Sigmoid colon (tissue), 7 donors: ENCODE data around the gene PTPRO. TPM values are rescaled to one million over a fixed set of nuclear protein-coding genes. Genes with fewer than 3 reads are reported as not detected.

ENCODE experiments used
- DNase-seq: peaks from one replicate; pipeline ENCODE4 v3.0.0-alpha.2; 2019
- H3K27ac ChIP-seq, 4 donors: fragments of 200-600 bp; sonication (generic); one replicate each; pipeline ENCODE4 v1.5.1; 2016 to 2019; ENCODE audit warnings: mild to moderate bottlenecking in 1 of 4
- H3K27me3 ChIP-seq, 3 donors: fragments of 200-600 bp; sonication (generic); one replicate each; pipeline ENCODE4 v1.5.1; 2019; ENCODE audit warnings: mild to moderate bottlenecking in 1 of 3
- H3K36me3 ChIP-seq, 4 donors: fragments of 200-600 bp; sonication (generic); one replicate each; pipeline ENCODE4 v1.5.1; 2016 to 2019
- H3K4me1 ChIP-seq, 4 donors: fragments of 200-600 bp; sonication (generic); one replicate each; pipeline ENCODE4 v1.5.1; 2017 to 2019
- H3K4me3 ChIP-seq, 4 donors: fragments of 200-600 bp; sonication (generic); one replicate each; pipeline ENCODE4 v1.5.1; 2017 to 2019; ENCODE audit warnings: mild to moderate bottlenecking in 2 of 4, moderate library complexity in 1 of 4
- H3K9me3 ChIP-seq, 4 donors: fragments of 200-600 bp in 3 of 4; sonication (generic) in 3 of 4; one replicate each; pipeline versions ENCODE4 v1.5.1 to v1.6.1; 2013 to 2019
- CTCF ChIP-seq, 4 experiments: fragments of 450-650 bp in 3 of 4; fragments of 200-600 bp in 1 of 4; IDR thresholded peaks; one replicate each; pipeline ENCODE4 v1.5.1; 2016 to 2019; ENCODE audit warnings: antibody characterized with exemption in 4 of 4, mild to moderate bottlenecking in 3 of 4, moderate library complexity in 2 of 4
- EP300 ChIP-seq, 4 donors: sonication (generic); formaldehyde crosslinking; IDR thresholded peaks; one replicate each; pipeline ENCODE4 v1.6.1; 2017; ENCODE audit warnings: antibody characterized with exemption in 4 of 4
- POLR2A ChIP-seq, 2 donors: fragments of 450-650 bp; IDR thresholded peaks; one replicate each; pipeline ENCODE4 v1.6.1; 2016; ENCODE audit warnings: antibody characterized with exemption in 2 of 2, mild to moderate bottlenecking in 2 of 2, moderate library complexity in 2 of 2
- POLR2AphosphoS5 ChIP-seq, 4 donors: sonication (generic); formaldehyde crosslinking; IDR thresholded peaks; one replicate each; pipeline ENCODE4 v1.6.1; 2017; ENCODE audit warnings: antibody characterized with exemption in 4 of 4
- WGBS, 2 donors: extraction: QIAGEN DNeasy Blood & Tissue Kit; methylation state at CpG; one replicate each; pipeline ENCODE4 v1.1.7; 2013; 5-methylcytosine and 5-hydroxymethylcytosine counted together
- intact Hi-C: fragments of 100-400 bp; cut with DNase I; formaldehyde crosslinking; loops from one replicate; pipeline ENCODE4 v1.15.1; 2023
- polyA plus RNA-seq, 3 donors: library from polyadenylated mRNA; stranded (reverse); fragments of 200-250 nt; gene quantifications; one replicate each; pipeline ENCODE4 v1.2.3, GENCODE V29; 2013
- total RNA-seq, 4 donors: library from RNA; depleted of rRNA; stranded (reverse); fragments of >200 nt; gene quantifications; one replicate each; pipeline ENCODE4 v1.1.0, GENCODE V29; 2016
- donor health status: healthy with polysubstance abuse.
- donor health status: Bipolar disorder and iron deficiency.
- donor health status: healthy.

The PTPRO gene
- total RNA-seq, result 1 to 10 TPM in 3 of 4 donors, under 1 TPM in 1; 0.99 to 2.1 (median 1.5) TPM
- 1 to 10 TPM; 1.2 to 8.5 (median 2.8) TPM for polyA plus RNA-seq

DNA sequence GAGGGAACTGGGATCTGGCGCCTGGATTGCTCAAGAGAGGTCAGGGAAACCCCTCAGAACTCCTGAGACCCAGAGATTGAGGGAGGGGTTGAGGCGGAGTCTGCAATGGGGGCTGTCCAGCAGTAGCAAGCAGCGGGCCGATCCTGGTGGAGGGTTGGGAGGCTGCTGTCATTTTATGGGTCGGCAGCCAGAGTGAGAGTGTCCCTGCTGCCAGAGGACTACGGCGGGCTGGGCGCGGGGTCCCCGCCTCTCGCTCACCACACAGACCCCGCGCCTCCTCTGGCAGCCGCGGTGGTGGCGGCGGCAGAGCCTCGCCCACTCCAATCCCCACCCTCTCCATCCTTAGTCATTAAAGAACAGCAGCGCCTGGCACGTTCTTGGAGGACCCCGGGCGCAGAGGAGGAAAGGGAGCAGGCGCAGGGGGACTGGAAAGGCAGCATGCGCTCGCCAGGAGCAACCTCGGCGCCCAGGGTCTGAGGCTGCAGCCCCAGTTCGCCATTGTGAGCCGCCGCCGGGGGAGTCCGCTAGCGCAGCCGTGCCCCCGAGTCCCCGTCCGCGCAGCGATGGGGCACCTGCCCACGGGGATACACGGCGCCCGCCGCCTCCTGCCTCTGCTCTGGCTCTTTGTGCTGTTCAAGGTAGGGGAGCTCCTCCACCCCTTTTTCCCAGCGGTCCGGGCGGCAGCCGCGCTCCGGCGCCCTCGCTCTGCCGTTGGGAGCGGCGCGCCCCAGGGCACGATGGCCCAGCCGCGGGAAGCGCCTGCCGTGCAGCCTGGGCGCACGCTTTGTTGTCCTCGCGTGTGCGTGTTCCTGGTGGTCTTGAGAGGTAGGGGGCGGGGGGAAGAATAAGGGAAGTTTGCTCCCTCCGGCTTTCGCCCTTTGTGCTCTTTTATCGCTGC is at the start of gene PTPRO:
TSS of gene PTPRO (plus strand) at position 345 of the 898 bp plus-strand sequence.
- H3K4me1 ChIP-seq, result peaks cover 0 to 16% (median 14%) of the 10 kb centered on the region in 4 donors
- TF ChIP-seq POLR2A (IDR thresholded peaks at IDR 0.05) (no peak), EP300 (IDR thresholded peaks at IDR 0.05) (no peak), CTCF (IDR thresholded peaks at IDR 0.05) (no peak), POLR2AphosphoS5 (IDR thresholded peaks at IDR 0.05) (no peak)
- H3K9me3 ChIP-seq, result no peaks in the 10 kb centered on the region
- peaks cover 15 to 39% (median 17%) of the 10 kb centered on the region in 3 donors for H3K27me3 ChIP-seq
- WGBS, 2 donors, result 2% methylated on average over 70 of the region's 70 CpGs
- intact Hi-C loops, result loop anchor here (1.0 kb wide), 1 partner anchor 9 kb away; no protein-coding TSS in a partner anchor
- peak within 1 kb of the TSS; percentile 2 to 54 (median 44) for H3K4me3 ChIP-seq
- no peak within 1 kb of the TSS for H3K27ac ChIP-seq
- no peaks in the 10 kb centered on the region for H3K36me3 ChIP-seq
- no peak for DNase-seq

- no peak overlapping the region for H3K4me3 ChIP-seq
- WGBS, 2 donors, result 84 to 87% methylated on average over 3 of the region's 3 CpGs
- peak overlapping the region in 3 of 4 donors; percentile 68 to 78 (median 76) for H3K27ac ChIP-seq
- no peaks in the 10 kb centered on the region for H3K27me3 ChIP-seq
- no peaks in the 10 kb centered on the region for H3K9me3 ChIP-seq
- no peak for DNase-seq
- intact Hi-C loops, result loop anchor here (2.0 to 10.0 kb wide), 4 partner anchors 311 to 611 kb away; partner anchors contain the start of genes EPS8 and STRAP
- H3K4me1 ChIP-seq, result peaks cover 0 to 39% (median 34%) of the 10 kb centered on the region in 4 donors
- TF ChIP-seq CTCF (IDR thresholded peaks at IDR 0.05), result no peak
- TF ChIP-seq EP300 (IDR thresholded peaks at IDR 0.05), result no peak
- TF ChIP-seq POLR2A (IDR thresholded peaks at IDR 0.05), result no peak
- no peak for TF ChIP-seq POLR2AphosphoS5 (IDR thresholded peaks at IDR 0.05)
- H3K36me3 ChIP-seq, result no peaks in the 10 kb centered on the region
Observed at GRCh38 chr12:15273896-15274295, 48.4 kb upstream of the PTPRO start.

DNA sequence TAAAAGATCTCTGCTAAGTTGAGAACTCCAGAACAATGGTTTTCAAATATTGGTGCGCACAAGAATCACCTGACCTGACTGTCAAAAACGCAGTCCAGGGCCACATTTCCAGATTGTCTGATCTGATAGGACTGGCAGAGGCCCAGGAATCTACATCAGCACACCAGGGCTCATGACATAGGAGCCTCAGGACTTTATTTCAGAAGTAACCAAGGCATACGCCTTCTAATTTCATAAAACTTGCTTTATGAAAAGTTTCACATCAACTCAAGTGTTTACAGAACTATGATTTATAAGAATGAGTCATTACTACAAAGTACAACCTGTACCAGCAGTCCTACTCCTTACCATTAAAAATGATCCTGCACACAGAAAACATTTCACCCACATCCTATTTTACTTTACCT is 47.7 kb upstream of the PTPRO start:
- TF ChIP-seq EP300 (IDR thresholded peaks at IDR 0.05) (peak; percentile 90 to 96 (median 94)), CTCF (IDR thresholded peaks at IDR 0.05) (no peak), POLR2AphosphoS5 (IDR thresholded peaks at IDR 0.05) (peak; percentile 81 to 92 (median 88))
- Histone ChIP-seq H3K36me3 (no peaks in the 10 kb centered on the region), H3K4me1 (peaks cover 0 to 46% (median 39%) of the 10 kb centered on the region in 4 donors), H3K9me3 (no peaks in the 10 kb centered on the region), H3K27me3 (no peaks in the 10 kb centered on the region), H3K27ac (peak overlapping the region in 3 of 4 donors; percentile 68 to 78 (median 76)), H3K4me3 (no peak overlapping the region)
- WGBS, 2 donors, result 30 to 61% methylated on average over 3 of the region's 3 CpGs
- peak; percentile 82 for DNase-seq
- intact Hi-C loops, result loop anchor here (2.0 to 10.0 kb wide), 4 partner anchors 310 to 610 kb away; partner anchors contain the start of genes EPS8 and STRAP

DNA sequence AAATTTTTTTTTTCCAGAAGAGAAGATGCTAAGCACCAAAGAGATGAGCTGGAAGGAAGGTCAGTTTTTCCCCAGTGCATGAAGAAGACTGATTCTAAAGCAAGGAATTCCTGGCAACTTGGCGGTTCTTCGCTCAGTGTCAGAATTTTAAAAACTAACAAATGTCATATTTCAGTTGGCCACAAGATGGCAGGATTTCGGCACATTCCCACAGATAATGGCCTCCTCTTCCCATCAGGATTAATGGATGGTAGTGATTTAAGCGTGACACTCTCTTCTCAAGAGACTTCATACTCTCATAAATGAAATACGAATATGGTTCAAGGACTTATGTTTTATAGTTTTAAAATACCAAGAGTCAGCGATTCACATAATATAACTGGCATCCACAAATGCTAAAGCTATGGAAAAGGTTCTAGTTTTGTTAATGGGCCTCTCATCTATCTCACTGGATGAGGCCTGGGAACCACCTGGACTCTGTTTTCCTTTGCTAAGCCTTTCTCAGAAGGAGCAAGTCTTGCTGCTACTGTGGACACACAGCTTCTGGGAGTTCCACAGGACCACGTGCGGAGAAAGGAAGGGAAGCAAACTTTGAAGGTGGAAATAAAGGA is 46.1 kb upstream of the PTPRO start:
- Histone ChIP-seq H3K4me3 (no peak overlapping the region), H3K4me1 (peaks cover 0 to 49% (median 41%) of the 10 kb centered on the region in 4 donors), H3K27ac (peak overlapping the region in 1 of 4 donors; percentile 78), H3K27me3 (no peaks in the 10 kb centered on the region), H3K9me3 (no peaks in the 10 kb centered on the region), H3K36me3 (no peaks in the 10 kb centered on the region)
- no peak for DNase-seq
- TF ChIP-seq POLR2AphosphoS5 (IDR thresholded peaks at IDR 0.05) (peak in 2 of 4 donors; percentile 38 to 48), POLR2A (IDR thresholded peaks at IDR 0.05) (no peak), CTCF (IDR thresholded peaks at IDR 0.05) (peak; percentile 43 to 72 (median 67)), EP300 (IDR thresholded peaks at IDR 0.05) (no peak)
- 38 to 46% methylated on average over 8 of the region's 8 CpGs for WGBS, 2 donors
- intact Hi-C loops, result loop anchor here (2.0 to 10.0 kb wide), 3 partner anchors 247 to 609 kb away; partner anchors contain the start of genes EPS8 and STRAP
